ENCODE measurements around the gene CHKA. TPM values are rescaled to one million over a fixed set of nuclear protein-coding genes. Genes with fewer than 3 reads are reported as not detected.

The CHKA gene
- 12.0 and 13.2 TPM in 2 replicates for total RNA-seq

GRCh38 chr11:68121067-68121899 lies at the start of gene CHKA:
Gene CHKA, minus strand, starts transcription at chr11:68121388. Its CDS starts 211 bp downstream, at chr11:68121177.

DNA sequence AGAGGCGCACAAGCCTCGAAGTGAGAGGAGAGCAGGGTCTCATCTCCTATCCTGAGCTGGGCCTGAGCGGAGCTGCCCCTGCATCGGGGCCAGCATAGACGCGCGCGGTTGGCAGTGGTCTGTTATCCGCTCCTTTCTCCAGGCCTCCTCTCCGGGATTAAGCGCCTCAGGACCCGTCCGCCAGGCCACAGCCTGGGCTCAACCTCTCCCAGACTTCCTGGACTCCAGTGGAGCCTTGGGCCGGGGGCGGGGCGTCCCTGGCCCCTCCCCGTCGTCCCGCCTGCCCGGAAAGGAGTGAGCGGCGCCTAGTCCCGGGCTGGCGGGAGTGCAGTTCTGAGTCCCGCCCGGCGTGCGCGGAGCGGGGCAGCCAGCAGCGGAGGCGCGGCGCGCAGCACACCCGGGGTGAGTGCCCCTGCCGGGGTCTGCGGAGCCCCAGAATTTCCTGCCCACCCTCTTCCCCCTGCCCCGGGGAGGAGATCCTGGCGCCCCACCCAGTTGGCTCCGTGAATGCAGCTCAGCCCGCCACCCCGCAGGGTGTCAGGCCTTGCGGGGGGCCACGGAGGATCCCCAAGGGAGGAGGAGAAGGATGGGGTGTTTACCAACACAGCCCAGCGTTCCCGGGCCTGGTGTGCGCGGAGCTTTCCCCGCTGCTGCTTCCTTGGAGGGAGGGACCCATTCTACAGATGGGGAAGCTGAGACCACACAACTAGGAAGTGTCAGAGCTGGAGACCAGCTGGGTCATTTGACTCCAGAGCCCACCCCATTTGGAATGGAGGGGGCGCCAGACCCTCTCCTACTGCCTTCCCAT lies 82.3 kb downstream of the CHKA start, which contains the start of gene TCIRG1:
Gene TCIRG1, plus strand, starts transcription at position 308 of the 808 bp plus-strand sequence. CDS start 2,247 bp downstream, outside the sequence.

DNA sequence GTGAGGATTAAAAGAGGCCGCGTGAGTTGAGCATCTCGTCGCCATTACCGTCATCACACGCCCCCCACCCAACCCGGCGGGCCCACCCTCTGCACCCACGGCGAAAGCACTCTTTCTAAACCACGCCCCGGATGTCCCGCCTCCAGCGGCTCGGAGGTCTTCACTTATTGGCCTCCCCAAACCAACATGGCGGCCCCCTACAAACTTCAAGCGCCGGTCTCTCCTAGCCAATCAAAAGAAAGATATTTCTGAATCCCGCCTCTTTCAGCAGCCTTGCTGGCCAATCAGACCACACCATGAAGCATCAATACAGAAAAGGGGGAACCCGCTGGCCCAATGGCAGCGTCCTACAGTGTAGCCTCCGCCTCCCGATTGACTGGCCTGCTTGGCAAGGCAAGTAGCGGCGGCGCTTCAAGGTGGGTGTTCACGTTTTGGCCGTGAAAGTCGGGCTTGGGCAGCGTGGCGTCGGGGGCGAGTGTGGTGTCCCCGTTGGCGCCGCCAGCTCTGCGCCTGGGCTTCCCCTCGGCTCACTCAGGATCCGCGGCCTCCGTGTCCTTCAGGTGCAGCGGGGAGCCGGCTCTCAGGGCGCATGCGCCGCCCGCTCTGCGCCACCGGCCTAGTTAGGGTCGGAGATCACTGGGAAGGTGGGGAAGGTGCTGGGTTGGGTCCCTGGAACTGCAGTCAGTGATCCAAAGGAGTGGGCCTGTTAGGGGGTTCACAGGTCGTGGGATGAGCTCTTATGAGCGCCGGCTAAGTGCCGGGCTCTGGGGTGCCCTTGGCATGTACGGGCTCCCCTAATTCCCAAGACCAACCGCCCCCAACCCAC lies 90.7 kb downstream of the CHKA start, which contains the start of gene NDUFS8:
Gene NDUFS8, plus strand, starts transcription at position 364 of the 826 bp plus-strand sequence. CDS start 1,471 bp downstream, outside the sequence.

GRCh38 chr11:68010090-68011041 lies 110.8 kb downstream of the CHKA start, which contains the start of gene ALDH3B1:
Gene ALDH3B1, plus strand, starts transcription at chr11:68010327. Its CDS starts 4,971 bp downstream, at chr11:68015298.

DNA sequence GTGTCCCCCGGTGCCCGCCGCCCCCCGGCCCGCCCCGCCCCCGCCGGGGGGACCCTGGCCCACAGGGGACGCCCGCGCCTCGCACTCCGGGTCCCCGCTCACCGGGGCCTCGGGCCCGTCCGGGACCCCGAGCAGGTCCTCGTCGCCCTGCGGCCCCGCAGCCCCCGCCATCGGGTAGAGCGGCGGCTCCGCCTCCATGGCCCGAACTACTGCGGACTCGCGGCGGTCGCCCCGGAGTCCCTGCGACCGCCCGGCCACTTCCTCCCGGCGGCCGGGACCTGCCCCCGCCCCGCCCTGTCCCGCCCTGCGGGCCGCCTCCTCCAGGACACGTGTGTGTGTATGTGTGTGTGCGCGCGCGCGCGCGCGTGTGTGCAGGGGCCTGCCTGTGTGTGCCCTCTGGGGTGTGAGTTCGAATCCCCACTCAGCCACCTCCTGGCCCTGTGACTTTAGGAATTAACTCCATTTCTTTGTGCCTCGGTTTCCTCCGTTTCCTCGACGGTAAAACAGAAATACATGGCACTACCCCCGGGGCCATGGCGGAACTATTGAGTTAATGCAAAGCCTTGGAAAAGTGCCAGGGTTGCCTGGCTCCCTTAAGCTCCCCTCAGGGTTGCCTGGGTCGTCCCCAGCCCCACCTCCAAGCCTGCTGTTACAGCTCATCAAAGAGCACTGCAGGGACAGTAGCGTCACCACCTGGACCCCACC lies 117.2 kb downstream of the CHKA start, which contains the start of gene UNC93B1:
Gene UNC93B1, minus strand, starts transcription at position 252 of the 705 bp plus-strand sequence. Its CDS starts 54 bp downstream, at position 198.

Other genes with a start within 250 kb of the CHKA start
- gene UNC93B1, start 117.3 kb downstream of the CHKA start, total RNA-seq = 28.8 and 50.7 TPM in 2 replicates
- 7.5 and 55.3 TPM in 2 replicates for gene ALDH3B1, start 111.1 kb downstream of the CHKA start, total RNA-seq
- 303 and 311 TPM in 2 replicates for gene NDUFS8, start 90.7 kb downstream of the CHKA start, total RNA-seq
- gene TCIRG1, start 82.4 kb downstream of the CHKA start, total RNA-seq = 115 and 147 TPM in 2 replicates
- 7.5 and 10.8 TPM in 2 replicates for gene KMT5B, start 91.9 kb upstream of the CHKA start, total RNA-seq
- gene C11orf24, start 150.6 kb upstream of the CHKA start, total RNA-seq = 58.6 and 87.0 TPM in 2 replicates
- 32.1 and 42.1 TPM in 2 replicates for gene LRP5, start 191.2 kb upstream of the CHKA start, total RNA-seq